Activated CD4-positive, CD25-positive, alpha-beta regulatory T cell treated with anti-CD3 and anti-CD28 coated beads, Interleukin-2, amount 50 U/mL, for 72 hours (primary cell): ENCODE measurements around the gene LZTR1.
"Not testable (repeated sequence)": the region's sequence is repeated elsewhere in the genome, so short reads cannot be mapped to it uniquely, and the experiment has no call there.

Experiments used
- DNase-seq: peaks from one replicate; pipeline ENCODE4 v3.0.0; 2021

The LZTR1 gene

DNA sequence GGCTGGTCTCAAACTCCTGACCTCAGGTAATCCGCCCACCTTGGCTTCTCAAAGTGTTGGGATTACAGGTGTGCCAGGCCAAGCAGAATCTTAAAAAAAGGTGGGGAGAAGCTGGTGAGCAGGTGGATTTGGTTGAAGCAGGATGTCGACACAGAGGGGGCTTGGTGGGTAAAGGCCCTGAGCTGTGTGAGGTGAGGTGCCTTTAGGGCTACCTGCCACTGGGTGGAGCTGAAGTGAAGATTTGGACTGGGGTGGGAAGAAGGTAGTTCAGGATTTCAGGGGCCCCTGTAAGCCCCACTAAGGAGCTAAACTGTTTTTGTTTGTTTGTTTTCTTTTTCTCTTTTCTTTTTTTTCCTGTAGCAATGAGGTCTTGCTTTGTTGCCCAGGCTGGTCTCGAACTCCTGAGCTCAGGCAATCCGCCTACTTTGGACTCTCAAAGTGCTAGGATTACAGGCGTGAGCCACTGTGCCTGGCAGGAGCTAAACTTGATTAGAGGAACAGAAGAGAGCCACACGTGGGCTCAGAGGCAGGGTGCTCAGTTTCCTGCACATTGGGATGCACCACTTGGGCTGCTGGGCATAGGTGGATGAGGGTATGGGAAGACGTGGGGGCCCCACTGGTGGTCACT is 38.8 kb downstream of the LZTR1 start:
- DNase-seq: no peak

DNA sequence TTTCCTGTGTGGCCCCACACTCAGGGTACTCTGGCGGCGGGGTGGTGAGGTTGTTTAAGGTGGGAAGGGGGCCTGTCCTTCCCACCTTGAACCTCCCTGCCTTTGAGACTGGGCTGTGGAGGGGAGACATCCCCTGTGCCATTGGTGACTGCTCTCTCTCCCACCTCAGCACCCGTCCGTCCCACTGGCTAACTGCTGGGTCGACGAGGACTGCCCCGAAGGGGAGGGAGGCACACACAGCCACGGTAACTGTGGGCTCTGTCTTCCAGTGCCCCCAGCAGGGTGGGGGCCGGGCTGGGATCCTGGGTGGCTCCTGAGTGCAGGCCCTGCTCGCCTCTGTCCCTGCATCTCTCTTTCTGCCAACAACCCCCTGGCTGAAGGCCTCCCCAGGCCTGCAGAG is 40.4 kb downstream of the LZTR1 start:
- no peak for DNase-seq

DNA sequence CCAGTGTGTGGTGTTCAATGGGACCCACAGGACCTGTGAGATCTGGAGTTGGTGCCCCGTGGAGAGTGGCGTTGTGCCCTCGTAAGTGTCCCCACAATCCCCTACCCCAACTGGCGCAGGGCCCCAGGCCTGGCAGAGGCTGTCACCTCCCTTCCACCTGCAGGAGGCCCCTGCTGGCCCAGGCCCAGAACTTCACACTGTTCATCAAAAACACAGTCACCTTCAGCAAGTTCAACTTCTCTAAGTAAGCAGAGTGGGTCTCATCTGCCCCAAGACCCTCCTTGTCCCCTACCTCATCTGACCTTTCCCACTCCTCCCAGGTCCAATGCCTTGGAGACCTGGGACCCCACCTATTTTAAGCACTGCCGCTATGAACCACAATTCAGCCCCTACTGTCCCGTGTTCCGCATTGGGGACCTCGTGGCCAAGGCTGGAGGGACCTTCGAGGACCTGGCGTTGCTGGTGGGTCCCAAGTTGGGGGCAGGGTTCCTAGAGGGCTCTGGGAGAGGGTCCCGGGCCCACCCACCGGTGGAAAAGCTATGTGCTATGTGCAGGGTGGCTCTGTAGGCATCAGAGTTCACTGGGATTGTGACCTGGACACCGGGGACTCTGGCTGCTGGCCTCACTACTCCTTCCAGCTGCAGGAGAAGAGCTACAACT is 41.0 kb downstream of the LZTR1 start:
- no peak for DNase-seq

DNA sequence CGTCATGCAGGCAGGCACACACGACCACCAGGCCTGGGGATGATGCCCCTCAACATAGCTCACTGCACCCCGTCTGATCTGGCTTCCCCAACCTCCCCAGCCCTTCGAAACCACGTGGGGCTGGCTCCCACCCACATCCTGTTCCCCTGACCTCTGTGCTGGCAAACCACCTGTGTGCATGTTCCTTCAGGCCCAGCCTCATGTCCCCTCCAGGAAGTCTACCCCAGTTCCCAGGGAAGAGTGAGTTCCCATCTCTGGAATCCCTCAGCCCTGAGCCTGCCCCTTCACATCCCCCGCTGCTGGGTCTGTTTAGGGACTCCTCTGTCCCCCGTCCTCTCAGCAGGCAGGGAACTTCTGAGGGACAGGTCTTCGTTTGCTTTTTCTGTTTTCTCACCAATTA is 43.2 kb downstream of the LZTR1 start:
- DNase-seq: no peak

DNA sequence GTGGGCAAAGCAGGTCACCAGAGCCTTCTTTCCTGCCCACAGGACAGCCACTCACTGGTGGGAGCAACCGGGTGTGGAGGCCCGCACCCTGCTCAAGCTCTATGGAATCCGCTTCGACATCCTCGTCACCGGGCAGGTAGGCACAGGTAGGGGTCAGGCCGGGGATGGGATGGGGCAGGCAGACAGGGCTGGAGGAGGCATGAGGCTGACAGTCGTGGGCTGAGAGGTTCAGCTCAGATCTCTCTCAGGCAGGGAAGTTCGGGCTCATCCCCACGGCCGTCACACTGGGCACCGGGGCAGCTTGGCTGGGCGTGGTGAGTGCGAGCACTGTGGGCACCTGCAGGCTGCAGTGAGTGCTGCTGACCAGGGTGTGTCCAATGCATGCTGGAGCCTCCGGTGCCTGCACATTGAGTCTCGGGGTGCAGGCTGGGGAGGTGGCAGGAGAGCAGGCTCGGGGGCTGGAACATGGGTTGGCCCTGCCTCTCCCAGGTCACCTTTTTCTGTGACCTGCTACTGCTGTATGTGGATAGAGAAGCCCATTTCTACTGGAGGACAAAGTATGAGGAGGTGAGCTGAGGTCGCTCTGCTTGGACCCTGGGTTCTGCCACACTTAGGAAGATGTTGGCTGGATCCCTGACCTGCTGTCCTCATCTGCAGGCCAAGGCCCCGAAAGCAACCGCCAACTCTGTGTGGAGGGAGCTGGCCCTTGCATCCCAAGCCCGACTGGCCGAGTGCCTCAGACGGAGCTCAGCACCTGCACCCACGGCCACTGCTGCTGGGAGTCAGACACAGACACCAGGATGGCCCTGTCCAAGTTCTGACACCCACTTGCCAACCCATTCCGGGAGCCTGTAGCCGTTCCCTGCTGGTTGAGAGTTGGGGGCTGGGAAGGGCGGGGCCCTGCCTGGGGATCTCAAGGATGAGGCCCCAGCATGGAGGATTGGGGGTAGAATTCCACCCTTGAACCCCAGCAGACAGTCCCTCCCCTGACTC is 44.0 kb downstream of the LZTR1 start:
- no peak for DNase-seq

DNA sequence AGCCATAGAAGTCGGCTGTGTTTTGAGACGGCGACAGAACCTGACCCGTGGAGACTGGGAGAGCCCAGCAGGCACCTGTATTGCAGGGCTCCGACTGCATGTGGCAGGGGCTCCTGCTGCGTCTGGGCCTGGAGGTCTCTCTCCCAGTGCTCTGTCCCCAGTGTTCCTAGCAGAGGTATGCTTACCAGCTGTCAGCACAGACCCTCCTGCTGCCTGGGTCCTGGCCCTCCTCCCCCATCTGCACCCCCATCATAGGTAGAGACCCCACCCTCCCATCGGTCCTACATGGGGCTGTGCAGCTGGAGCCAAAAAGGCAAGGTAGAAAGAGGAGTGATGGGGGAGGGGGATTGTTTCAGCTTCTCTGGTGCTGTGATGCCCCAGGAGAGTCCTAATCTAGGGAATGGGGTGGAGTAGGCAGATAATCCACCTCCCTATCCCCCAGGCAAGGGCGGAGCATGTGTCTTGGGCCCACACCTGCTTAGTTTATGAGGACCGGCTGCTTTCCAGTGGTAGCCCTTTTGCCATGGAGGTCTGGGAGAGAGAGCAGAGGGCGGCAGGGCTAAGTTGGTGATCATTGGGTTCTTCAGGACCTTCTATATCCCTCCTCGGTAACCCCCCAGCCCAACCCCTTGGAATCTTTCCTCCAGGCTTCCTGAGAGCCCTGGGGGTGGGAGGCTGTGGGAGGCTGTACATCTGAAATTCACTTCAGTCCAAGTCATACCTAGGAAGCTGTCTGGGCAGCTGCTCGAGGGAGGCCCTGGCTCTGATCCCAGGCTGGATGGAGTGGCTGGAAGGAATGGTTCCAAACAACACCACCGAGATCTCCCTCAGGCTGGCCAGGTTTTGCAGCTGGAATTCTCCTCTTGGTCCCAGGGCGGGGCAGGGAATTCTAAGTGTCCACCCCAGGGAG is 44.9 kb downstream of the LZTR1 start:
- DNase-seq: no peak

DNA sequence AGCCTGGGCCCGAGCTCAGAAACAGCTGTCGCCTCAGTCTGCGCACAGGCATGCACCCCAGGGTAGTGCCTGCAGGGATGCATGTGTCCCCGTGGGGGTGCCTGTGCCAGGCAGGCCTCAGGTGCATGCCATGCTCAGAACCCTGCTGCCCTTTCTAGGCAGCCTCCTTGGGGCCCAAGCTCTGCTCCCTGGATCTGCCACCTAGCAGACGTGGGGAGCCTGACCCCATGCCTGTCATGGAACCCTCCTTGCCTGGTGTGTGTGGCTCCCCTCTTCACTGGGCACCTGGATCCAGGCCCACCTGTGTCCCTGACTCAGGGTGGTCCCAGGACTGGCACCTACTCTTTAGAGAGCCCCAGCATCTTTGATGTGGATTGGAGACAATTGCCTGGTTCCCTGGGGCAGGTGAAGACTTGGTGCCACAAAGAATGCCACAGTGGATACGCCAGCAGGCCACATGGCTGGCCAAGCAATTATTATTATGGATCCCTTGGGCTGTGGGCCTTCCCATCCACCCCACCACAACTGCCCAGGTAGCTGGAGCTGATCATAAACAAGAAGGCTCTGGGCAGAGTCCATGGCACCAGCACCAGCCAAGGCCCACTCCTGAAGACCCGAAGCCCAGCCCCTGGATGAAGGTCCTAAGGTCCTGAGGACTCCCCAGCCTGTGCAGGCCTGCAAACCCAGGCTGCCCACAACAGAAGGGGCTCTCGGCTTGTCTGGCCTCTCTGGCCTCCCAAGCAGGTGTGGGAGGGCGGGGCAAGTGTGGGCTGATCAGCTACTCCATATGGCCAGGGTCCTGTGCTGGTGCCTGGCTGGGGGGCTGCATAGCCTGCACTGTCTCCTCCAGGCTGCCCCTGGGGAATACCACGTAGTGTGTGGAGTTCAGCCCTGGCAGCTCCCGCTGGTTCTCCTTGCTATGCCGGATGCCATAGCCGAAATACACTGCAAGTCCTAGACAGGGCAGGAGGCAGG is 46.5 kb downstream of the LZTR1 start:
- no peak for DNase-seq

DNA sequence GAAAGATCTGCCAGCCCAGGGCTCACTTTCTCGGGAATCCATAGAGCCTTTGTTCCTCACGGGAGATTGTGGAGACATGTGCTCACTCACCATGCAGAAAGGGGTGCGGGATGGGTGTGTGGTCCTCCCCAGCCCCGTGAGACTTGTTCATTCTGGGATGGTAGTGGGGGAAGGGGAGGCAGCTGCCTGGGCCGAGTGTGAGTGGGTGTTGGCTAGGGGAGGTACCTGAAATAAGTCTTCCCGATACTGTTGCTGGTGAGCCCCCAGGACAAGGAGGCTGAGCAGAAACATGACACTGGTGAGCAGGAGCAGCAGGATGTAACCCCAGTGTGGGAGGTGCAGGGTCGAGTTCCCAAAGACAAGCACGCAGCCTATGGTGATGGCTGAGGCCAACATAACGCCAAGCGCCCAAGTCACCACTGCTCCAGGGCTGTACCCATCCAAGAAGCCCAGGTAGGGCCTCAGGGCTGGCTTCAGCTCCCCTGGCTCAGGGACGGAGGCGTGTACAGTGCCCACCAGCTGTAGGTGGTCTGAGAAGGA is 47.5 kb downstream of the LZTR1 start:
- DNase-seq: no peak

DNA sequence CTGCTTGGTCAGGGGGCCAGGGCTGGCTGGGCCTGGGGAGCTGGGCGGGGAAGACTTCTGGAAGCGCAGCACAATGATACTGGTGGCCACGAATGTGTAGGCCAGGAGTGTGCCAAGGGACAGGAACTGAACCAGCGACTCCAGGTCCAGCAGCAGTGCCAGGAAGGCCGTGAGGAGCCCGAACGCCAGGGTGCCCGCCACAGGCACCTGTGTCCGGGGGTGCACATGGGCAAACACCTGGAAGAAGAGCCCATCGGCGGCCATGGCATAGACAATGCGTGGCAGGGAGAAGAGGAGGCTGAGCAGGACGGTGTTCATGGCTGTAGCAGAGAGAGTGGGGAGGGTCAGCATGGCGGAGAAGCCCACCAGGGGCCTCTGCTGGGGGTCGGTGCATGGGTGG is 47.9 kb downstream of the LZTR1 start:
- DNase-seq: no peak

DNA sequence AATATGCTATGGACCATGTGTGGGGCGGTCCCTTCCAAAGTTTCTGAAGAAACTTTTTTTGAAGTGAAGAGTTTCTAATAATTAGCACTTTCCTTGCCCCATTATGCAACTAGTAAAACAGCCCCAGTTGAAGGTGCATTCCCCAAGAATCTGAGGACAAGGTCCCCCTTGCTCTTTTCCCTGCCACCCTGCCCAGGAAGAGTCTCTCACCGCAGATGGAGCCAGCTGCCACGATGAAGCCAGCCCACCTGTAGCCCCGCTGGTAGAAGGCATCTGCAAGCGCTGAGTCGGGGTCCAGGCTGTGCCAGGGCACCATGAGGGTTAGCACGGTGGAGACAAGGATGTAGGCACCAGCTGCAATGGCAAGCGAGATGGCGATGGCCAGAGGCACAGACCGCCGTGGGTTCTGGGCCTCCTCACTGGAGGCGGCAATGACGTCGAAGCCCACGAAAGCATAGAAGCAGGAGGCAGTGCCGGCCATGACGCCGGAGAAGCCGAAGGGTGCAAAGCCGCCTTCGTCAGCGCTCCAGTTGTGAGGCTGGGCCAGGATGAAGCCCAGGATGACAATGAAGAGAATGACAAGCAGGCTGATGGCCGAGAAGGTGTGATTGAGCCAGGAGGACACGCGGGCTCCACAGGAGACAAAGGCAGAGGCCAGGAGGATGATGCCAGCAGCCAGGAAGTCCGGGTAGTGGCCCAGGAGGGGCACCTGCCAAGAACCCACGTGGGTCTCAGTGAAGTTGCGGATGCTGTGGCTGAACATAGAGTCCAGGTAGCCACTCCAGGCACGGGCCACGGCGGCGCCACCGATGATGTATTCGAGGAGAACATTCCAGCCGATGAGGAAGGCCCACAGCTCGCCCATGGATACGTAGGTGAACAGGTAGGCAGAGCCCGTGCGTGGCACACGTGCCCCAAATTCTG is 48.8 kb downstream of the LZTR1 start:
- no peak for DNase-seq

DNA sequence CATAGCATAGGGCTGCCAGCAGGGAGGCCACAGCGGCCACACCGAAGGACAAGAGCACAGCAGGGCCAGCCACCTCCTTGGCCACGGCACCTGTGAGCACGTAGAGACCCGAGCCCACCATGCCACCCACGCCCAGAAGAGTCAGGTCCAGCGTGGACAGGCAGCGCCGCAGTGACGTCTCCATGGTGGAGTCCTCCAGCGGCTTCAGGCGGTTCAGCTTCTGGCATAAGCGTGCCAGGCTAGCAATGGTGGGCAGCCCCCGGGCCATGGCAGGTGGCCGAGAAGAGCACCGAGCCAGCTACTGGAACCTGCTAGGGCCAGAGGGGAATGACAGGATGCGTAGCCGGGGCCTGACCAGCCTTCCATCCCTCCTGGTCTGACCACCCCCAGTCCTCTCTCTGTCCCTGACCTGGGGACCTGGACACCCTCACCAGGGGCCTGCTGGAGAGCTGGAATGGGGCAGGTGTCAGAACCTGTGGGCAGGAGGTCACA is 49.5 kb downstream of the LZTR1 start:
- no peak for DNase-seq

DNA sequence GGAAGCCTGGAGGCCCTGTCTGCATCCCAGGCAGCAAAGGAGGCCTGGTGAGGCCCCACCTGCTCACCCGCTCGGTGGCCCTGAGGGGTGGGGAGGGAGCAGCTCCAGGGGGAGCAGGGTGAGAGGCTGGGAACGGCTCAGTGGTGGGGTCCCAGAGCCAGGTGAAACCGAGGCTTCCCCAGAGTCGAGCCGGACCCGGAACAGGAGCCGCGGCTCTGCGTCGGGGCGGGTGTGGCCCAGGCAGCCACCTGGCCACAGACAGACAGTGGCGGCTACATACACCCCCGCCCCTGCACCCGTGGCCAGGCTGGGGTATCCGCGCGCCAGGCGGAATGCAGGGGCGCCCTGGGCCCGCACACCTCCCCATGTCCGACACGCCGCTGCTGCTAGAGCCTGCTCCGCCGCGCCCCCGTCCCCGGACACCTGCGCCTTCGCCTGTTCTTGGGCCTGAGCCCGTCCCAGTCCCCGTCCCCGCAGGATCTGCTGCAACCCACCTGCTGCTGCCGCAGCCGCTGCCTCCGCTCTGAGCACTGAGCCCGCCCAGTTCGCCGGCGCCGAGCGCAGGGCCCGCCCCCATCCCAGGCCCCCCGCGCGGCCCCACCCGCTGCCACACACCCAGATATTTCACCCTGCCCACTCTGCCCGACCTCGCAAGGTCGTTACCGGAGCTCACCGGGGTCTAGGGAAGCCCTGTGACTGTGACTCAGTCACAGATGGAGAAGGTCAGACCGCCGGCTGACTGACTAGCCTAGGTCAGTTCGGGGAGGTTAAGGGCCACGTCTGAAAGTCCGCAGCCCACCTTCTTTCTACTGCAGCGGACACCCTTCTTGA is 50.2 kb downstream of the LZTR1 start, which contains the start of gene SLC7A4:
Gene SLC7A4, minus strand, starts transcription at position 525 of the 831 bp plus-strand sequence. CDS start 749 bp downstream, outside the sequence.
- no peak for DNase-seq

DNA sequence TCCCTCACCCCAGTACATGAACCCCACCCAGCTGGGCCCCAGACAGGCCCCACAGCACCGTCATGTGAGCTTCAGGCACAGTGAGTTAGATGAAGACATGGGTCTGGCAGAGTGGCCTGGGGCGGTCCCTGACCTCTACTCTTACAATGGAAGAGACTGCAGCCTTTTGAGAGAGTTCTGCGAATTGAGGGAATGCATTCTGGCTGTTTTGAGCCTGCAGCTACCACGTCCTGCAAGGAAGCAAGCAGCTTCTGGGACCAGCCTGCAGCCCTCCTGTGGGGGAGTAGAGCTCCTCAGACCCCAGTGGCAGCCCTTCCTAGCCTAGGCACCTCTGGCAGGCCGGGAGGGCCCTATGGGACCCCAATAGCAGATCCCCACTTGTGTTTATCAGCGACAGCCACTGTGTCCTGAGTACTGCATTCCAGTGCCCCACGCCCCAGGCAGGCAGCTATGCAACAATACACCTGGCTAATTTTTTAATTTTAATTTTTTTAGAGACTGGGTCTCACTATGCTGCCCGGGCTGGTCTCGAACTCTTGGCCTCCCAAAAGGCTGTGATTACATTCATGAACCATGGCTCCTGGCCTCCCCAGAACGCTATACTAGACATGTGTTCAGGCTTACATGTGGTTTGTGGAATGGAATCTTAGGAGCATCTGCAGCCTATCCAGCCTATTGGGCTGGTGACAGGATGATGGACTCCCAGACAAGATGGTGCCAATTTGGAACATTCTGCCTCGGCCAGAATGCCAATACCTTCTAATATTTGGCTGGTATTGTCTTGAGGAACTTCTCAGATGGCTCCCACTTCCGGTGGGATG is 51.0 kb downstream of the LZTR1 start:
- DNase-seq: no peak

DNA sequence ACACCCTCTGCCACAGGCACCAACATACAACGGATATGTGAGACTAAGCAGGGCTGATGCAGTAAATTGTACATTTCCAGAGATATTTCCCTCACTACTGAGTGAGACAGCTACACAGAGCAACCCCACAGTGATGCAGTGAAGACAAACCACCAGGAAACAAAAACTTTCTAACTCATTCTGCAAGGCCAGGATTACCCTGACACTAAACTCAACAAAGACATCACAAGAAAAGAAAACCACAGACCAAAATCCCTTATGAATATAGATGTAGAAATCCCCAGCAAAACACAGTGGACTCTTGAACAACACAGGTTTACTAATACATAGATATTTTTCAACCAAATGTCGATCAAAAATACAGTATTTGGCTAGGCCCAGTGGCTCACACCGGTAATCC is 51.8 kb downstream of the LZTR1 start:
- DNase-seq: no peak

DNA sequence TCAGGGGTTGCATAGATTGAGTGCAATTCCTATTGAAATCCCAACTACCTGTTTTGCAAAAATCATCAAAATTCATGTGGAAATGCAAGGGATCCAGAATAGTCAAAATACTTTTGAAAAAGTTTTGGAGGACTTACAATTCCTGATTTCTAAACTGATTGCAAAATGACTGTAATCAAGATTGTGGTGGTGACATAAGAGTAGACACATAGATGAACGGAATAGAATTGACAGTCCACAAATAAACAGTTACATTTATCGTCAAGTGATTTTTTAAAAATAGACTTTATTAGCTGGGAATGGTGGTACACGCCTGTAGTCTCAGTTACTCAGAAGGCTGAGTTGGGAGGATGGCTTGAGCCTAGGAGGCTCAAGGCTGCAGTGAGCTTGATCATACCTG is 52.9 kb downstream of the LZTR1 start:
- no peak for DNase-seq

DNA sequence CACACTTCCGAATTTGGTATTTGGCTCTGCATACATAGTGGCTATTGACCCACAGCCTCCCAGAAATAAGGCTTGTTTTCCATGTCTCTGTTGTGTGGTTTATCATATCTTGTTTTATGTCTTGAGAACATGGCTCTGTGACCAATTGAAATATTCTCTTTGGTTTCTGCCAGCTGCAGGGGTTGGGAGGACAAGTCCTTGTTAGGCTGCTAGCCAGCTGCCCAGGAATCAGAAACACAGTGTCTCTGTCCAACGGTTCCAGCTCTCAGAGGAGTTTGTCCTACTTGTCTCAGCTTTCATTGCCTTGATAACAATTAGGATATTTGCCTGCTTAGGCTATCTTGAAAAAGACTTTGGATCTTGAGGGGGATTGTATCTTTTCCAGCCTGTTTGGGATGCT is 56.3 kb downstream of the LZTR1 start:
- DNase-seq: no peak

DNA sequence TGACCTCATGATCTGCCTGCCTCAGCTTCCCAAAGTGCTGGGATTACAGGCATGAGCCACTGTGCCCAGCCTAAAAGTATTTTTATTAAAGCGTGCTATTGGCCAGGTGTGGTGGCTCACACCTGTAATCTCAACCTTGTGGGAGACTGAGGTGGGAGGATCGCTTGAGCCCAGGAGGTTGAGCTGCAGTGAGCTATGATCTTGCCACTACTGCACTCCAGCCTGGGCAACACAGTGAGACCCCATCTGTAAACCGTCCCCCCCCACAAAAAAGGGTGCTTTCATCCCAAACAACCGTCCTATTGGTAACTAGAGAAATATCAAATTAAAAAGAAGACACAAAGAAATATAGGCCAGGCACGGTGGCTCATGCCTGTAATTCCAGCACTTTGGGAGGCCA is 57.1 kb downstream of the LZTR1 start:
- not testable (repeated sequence) for DNase-seq

DNA sequence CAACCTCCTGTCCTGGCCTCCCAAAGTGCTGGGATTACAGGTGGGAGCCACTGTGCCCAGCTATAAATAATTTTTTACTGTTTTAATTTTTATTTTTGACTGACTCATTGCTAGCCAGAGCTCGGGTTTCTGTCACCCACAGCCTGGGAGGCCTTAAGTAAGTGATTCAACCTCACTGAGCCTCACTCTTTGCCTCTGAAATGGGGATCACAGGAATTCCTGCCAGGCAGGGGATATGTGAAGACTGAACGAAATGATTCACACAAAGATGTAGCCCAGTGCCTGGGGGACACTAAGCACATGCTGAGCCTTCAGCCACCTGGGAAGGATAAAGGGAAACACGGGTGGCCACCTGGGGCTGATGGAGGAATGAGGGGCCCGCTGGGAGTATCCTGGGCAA is 59.8 kb downstream of the LZTR1 start:
- no peak for DNase-seq
